GM21360 (cell line): ENCODE results near the gene ACAD9.
A peak's percentile ranks its signal among the peaks of the same experiment; 100 is the strongest.
"Not testable (repeated sequence)": the region's sequence is repeated elsewhere in the genome, so short reads cannot be mapped to it uniquely, and the experiment has no call there.

Source experiments
- ATAC-seq: cut with Tn5 transposase; IDR thresholded peaks from one replicate; pipeline ENCODE4 v1.9.1; 2021; ENCODE audit warnings: mild to moderate bottlenecking, moderate library complexity; ENCODE audit not compliant: unreplicated experiment

The ACAD9 gene

DNA sequence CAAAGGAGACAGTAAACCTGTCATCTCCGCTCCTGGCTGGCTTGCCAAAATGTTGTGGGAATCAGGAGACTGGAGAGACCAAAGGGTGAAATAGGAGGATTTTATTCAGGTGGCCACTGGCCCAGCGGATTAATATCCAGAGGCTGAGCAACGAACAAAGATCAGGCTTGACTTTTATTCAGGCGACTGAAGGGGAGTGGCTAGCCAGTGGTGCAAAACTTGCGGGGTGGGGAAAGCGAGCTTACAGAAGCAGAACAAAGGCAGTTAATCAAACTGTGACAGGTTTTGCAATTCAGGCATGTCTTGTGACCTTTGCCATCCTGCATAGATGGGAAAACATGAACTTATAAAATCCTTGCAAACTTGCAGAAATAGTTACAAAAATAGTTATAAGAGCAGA lies 19.8 kb upstream of the ACAD9 start:
- ATAC-seq = no peak

- ATAC-seq = no peak
These were observed 17.9 kb upstream of the ACAD9 start for GRCh38 chr3:128861491-128861890.

- ATAC-seq = no peak
These were observed 15.9 kb upstream of the ACAD9 start for GRCh38 chr3:128863560-128863959.

DNA sequence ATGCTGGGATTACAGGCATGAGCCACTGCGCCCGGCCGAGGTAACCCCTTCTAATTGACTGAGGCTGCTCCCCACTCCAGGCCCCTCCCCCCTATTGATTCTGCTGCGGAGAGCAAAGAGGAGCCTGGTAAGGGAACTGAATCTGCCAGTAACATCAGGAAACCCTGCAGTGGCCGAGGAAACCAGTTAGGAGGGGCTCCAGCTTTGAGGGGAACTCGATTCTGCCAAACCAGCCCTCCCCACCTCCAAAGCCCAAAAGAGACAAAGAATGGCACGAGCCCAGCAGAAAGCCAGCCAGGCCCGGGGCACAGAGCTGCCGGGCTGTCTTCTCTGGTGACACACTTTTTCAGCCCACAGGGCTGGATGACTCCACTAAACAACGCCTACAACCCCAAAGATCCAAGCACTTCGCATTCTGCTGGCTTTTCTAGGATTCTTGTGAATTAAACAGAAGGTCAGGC lies 15.0 kb upstream of the ACAD9 start:
- ATAC-seq = no peak

DNA sequence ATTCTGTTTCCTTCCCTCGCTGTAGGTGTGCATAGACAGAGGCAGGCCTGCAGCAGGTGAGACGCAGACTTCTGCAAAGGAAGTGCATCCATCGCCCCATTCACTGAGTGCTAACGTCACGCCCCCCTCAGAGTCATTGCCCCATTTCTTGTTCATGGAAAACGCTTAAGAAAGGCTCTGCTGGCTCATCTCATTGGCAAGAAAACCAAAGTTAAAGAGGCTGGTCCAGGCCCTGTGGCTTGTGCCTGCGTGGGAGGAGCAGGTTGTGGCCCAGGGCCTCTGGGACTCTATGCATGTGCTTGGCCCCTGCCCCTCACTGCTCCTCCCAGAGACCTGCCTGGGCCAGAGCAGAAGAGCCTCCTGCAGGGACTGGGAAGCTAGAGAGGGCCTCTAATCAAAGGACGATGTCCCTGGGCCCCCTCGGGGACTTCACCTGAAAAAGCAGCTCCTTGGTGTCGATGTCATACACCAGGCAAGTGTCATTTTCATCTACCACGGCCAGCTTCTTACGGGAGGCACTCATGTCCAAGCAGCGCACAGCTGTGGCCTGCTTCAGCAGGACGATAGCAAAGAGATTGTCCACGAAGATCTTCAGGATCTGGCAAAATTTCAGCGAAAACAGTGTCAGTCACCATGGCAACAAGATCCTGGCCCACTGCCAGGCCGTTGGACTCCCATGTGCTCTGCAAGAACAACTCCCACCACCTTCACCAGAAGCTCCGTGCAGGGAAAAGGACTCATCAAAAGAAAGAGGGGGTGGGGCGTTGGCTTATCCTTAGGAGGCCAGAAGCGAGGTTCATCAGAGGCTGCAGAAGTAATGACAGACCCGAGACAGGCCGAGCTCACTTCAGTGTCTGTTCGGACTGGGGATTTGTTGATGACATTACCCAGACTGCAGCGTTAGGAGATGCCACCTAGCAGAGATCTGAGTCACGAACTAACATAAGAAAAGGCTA lies 14.3 kb upstream of the ACAD9 start:
- ATAC-seq = not testable (repeated sequence)

DNA sequence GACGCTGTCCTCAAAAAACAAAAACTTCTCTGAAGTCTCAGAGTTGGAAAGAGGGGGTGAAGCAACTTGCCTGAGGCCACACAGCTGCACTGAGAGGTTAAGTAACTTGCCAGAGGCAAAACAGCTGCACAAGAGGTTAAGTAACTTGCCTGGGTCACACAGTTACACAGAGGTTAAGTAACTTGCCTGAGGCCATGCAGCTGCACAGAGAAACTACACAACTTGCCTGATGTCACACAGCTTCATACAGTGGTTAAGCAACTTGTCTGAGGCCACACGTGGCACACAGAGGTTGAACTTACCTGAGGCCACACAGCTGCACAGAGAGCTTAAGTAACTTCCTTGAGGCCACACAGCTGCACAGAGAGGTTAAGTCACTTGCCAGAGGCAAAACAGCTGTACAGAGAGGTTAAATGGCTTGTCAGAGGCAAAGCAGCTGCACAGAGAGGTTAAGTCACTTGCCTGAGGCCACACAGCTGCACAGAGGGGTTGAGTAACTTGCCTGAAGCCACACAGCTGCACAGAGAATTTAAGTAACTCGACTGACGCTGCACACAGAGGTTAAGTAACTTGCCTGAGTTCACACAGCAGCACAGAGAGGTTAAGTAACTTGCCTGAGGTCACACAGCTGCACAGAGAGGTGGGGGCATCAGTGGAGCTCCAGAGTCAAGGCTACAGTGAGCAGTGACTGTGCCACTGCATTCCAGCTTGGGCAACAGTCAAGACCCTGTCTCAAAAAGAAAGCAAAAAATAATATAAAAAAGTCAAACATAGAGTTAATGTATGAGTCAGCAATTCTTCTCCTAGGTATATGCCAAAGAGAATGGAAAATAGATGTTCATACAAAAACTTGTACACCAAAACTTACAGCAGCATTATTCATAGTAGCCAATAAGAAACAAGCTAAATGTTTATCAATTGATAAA lies 12.0 kb upstream of the ACAD9 start:
- no peak for ATAC-seq

GRCh38 chr3:128870347-128870746 lies 9.1 kb upstream of the ACAD9 start:
- no peak for ATAC-seq

- ATAC-seq = no peak
These were observed 7.1 kb upstream of the ACAD9 start for GRCh38 chr3:128872282-128872681.

GRCh38 chr3:128872744-128873143 lies 6.7 kb upstream of the ACAD9 start:
- ATAC-seq = no peak

DNA sequence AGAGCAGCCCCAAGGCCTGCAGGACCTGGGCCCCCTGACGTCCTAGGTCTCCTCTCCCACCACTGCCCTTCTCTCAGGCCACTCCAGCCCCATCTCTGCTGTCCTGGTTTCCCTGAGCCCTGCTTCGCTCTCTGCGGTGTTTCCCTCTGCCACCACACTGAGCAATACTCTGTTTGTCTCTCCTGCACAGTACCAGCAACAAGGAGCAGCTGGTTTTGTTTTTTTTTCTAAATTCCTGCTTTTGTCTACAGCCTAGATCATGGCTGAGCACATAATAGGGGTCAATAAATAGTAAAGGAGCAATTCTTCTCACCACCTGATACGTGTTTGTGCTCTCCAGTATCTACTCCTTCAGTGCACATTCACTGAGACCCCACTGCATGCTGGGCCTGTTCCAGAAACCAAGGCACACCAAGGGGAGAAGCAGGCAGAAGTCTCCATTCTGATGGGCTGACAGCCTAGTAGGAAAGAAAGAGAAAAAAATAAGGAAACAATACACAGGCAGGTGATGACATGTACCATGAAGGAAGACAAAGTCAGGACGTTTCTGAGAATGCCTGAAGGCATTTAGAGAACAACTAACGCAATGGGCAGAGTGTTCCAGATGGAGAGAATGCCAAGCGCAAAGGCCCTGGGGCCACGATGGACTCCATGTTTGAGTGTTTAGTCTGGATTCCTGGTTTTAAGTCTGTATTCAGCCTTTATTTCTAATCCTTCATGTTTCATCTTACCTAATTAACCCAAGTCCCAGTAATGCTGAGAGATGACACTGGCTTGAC lies 6.0 kb upstream of the ACAD9 start:
- ATAC-seq = no peak

DNA sequence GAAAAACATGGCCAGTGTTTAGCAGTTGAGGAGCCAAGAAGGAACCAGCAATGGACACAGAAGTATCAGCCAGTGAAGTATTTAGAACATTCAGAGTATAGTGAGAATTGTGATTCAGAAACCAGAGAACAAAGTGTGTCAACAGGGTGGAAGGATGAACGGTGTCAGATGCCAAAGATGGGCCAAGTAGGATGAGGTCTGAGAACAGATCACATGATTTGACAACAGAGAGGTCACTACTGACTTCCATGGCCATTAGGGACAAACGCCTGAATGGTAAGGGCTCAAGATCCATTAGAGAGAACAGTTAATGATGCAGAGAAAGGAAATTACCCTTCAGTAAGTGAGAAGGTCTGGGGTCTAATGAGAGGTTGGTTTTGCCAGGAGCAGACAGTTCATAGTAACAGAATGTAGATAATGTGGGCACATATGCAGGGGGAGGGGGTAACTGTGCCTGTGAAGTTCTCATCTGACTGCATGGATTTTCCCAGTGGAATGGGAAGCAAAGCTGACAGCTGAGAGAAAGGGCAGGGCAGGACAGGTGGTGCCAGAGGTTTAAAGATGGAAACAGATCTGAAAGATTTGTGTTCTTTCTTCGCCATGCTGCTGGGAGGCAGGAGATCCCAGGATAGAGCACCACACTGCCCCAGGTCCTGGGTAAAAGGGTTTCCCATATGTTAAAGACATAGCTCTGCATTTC lies 4.8 kb upstream of the ACAD9 start:
- no peak for ATAC-seq

GRCh38 chr3:128875556-128876120 lies 3.8 kb upstream of the ACAD9 start:
- ATAC-seq = no peak

GRCh38 chr3:128878011-128878457 lies 1.4 kb upstream of the ACAD9 start:
- ATAC-seq = no peak

DNA sequence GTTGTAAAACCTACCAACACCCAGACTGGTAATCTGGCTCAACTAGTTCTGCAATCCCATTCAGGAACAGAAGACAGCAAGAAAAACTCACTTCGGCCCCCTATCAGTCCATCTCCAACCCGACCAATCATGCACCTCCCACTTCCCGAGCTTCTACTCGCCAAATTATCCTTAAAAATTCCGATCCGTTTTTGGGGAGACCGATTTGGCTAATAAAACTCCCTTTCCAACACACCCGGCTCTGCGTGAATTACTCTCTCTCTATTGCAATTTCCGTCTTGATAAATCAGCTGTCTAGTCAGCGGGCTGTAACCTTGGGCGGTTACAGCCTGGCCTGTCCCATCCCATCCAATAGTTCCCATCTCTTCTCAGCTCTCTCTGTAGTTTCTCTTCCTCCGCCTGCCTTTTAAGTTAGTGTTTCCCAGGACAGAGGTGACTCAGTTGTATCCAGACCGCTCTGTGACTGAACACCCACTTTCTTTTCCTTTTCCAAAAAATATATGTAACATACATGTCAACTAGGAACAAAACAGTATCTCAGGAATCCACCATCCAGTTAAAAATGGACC lies 780 bp upstream of the ACAD9 start:
- ATAC-seq = peak; percentile 6

GRCh38 chr3:128879991-128880390 lies 571 bp downstream of the ACAD9 start:
- ATAC-seq = no peak

- not testable (repeated sequence) for ATAC-seq
These were observed 1.0 kb downstream of the ACAD9 start for GRCh38 chr3:128880455-128880854.

GRCh38 chr3:128881576-128881975 lies 2.2 kb downstream of the ACAD9 start:
- no peak for ATAC-seq

DNA sequence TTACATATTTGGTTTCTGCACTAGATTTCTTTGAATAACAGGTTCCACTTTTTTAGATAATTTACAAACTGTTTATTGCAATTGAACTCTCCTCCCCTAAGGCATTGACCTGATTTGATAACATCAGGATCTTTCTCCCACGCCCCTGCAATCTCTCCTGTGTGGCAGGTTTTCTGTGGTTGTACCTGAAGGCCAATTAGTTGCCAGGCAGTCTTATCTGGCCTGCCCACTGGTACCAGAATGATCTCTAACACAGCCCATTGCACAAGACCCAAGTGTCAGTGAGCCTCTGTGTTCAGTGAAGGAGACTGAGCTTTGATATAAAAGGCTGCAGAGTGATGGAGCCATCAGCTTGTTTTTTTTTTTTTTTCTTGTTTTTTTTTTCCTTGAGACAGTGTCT lies 3.3 kb downstream of the ACAD9 start:
- ATAC-seq = no peak

GRCh38 chr3:128884992-128885391 lies 5.6 kb downstream of the ACAD9 start:
- ATAC-seq = no peak
